Adrenal gland (tissue), 5 donors: ENCODE measurements around the gene SHISAL1.

Experiments
- POLR2A ChIP-seq, 2 donors: fragments of 450-650 bp; IDR thresholded peaks; one replicate each; pipeline ENCODE4 v1.6.1; 2017; ENCODE audit warnings: antibody characterized with exemption in 2 of 2, mild to moderate bottlenecking in 2 of 2, moderate library complexity in 1 of 2
- TF ChIP-seq, protein P1 (sequence below), 6 experiments: fragments of 450-650 bp in 4 of 6; fragments of 200-600 bp in 2 of 6; sonication (generic) in 1 of 6; IDR thresholded peaks; 1 replicate in 5 of 6; 2 replicates in 1 of 6; pipeline versions ENCODE4 v1.5.1 to v1.8.0; 2016 to 2021; ENCODE audit warnings: antibody characterized with exemption in 6 of 6, mild to moderate bottlenecking in 2 of 6, moderate library complexity in 1 of 6
- donor health status: DM: no; HTN: no; CAD: no.

DNA sequence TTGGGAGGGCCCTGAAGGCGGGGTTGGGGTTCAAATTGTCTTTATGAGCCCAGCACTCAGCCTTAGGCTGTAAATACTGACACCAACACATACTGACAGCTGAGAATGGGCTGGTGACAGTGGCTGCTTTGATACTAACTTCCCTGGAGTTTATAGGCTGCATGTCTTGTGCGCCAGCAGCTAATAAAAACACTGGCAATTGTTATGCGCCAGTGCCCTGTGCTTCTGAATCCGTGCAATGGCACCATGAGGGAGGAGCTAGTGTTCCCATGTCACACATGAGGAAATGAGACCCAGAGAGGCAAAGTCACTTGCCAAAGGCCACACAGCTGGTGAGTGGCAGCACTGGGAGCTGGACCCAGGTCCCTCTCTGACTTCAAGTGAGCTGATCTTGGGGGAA is 23.8 kb downstream of the SHISAL1 start:
- TF ChIP-seq, protein P1, sequence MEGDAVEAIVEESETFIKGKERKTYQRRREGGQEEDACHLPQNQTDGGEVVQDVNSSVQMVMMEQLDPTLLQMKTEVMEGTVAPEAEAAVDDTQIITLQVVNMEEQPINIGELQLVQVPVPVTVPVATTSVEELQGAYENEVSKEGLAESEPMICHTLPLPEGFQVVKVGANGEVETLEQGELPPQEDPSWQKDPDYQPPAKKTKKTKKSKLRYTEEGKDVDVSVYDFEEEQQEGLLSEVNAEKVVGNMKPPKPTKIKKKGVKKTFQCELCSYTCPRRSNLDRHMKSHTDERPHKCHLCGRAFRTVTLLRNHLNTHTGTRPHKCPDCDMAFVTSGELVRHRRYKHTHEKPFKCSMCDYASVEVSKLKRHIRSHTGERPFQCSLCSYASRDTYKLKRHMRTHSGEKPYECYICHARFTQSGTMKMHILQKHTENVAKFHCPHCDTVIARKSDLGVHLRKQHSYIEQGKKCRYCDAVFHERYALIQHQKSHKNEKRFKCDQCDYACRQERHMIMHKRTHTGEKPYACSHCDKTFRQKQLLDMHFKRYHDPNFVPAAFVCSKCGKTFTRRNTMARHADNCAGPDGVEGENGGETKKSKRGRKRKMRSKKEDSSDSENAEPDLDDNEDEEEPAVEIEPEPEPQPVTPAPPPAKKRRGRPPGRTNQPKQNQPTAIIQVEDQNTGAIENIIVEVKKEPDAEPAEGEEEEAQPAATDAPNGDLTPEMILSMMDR (IDR thresholded peaks at IDR 0.05), result no peak
- no peak for TF ChIP-seq POLR2A (IDR thresholded peaks at IDR 0.05)
